ENCODE measurements around the gene FHL2. TPM values are rescaled to one million over a fixed set of nuclear protein-coding genes. Genes with fewer than 3 reads are reported as not detected.
A peak's percentile ranks its signal among the peaks of the same experiment; 100 is the strongest.

The FHL2 gene
- total RNA-seq, 4 donors from 2014 or later = 27.4 to 100 (median 62.7) TPM

- Histone ChIP-seq H3K4me1 (peaks cover 7 to 9% of the 10 kb centered on the region in 2 donors), H3K27ac (peak overlapping the region in 1 of 2 donors; percentile 78), H3K4me3 (no peak overlapping the region), H3K36me3 (no peaks in the 10 kb centered on the region), H3K27me3 (no peaks in the 10 kb centered on the region), H3K9me3 (no peaks in the 10 kb centered on the region)
- intact Hi-C loops (cut with DNase I; ENCODE audit: low total_unique reads) = no loop called here
- TF ChIP-seq, protein P1, sequence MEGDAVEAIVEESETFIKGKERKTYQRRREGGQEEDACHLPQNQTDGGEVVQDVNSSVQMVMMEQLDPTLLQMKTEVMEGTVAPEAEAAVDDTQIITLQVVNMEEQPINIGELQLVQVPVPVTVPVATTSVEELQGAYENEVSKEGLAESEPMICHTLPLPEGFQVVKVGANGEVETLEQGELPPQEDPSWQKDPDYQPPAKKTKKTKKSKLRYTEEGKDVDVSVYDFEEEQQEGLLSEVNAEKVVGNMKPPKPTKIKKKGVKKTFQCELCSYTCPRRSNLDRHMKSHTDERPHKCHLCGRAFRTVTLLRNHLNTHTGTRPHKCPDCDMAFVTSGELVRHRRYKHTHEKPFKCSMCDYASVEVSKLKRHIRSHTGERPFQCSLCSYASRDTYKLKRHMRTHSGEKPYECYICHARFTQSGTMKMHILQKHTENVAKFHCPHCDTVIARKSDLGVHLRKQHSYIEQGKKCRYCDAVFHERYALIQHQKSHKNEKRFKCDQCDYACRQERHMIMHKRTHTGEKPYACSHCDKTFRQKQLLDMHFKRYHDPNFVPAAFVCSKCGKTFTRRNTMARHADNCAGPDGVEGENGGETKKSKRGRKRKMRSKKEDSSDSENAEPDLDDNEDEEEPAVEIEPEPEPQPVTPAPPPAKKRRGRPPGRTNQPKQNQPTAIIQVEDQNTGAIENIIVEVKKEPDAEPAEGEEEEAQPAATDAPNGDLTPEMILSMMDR (IDR thresholded peaks at IDR 0.05) = no peak
- TF ChIP-seq POLR2A (IDR thresholded peaks at IDR 0.05) = no peak
- no peak for DNase-seq
Measured at GRCh38 chr2:105378921-105379383, 19.9 kb downstream of the FHL2 start.

DNA sequence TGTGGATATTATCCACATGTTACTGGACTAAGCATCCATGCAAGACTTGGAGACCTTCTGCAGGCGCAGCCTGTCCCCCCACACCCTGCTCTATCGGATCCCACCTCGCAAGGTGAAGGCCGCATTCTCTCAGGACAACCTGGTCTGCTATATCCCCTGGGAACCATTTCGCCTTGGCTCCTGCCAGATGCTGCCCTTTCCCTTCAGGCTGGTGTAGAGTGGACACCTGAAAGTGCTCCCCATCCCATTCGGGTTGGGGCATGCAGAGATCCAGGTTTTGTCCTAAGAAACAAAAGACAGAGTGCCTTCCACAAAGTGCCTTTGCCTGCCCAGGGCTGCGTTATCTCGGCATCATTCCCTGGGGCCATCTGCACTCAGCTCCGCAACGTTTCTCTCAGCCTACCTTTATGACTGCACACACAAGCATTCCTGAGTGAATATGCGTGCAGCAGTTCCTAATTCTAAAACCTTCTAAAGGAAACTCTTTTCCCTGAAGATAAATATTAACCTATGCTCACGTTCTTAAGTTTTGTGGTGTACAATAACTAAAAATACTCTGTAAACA lies 20.5 kb downstream of the FHL2 start:
- H3K4me1 ChIP-seq = peaks cover 5 to 7% of the 10 kb centered on the region in 2 donors
- no peak overlapping the region for H3K4me3 ChIP-seq
- H3K27me3 ChIP-seq = no peaks in the 10 kb centered on the region
- H3K9me3 ChIP-seq = no peaks in the 10 kb centered on the region
- no peaks in the 10 kb centered on the region for H3K36me3 ChIP-seq
- TF ChIP-seq POLR2A (IDR thresholded peaks at IDR 0.05) = no peak
- TF ChIP-seq, protein P1 (IDR thresholded peaks at IDR 0.05) = no peak
- intact Hi-C loops (cut with DNase I; ENCODE audit: low total_unique reads) = no loop called here
- DNase-seq = no peak
- H3K27ac ChIP-seq = no peak overlapping the region

- no peak overlapping the region for H3K4me3 ChIP-seq
- DNase-seq = no peak
- H3K27ac ChIP-seq = peak overlapping the region; percentile 11 to 40
- H3K27me3 ChIP-seq = no peaks in the 10 kb centered on the region
- H3K4me1 ChIP-seq = peaks cover 5 to 7% of the 10 kb centered on the region in 2 donors
- no peaks in the 10 kb centered on the region for H3K36me3 ChIP-seq
- H3K9me3 ChIP-seq = no peaks in the 10 kb centered on the region
- TF ChIP-seq, protein P1 (IDR thresholded peaks at IDR 0.05) = no peak
- no peak for TF ChIP-seq POLR2A (IDR thresholded peaks at IDR 0.05)
- intact Hi-C loops (cut with DNase I; ENCODE audit: low total_unique reads) = no loop called here
Measured at GRCh38 chr2:105377871-105378270, 21.0 kb downstream of the FHL2 start.

GRCh38 chr2:105376789-105377240 lies 22.0 kb downstream of the FHL2 start:
- TF ChIP-seq, protein P1 (IDR thresholded peaks at IDR 0.05) = no peak
- TF ChIP-seq POLR2A (IDR thresholded peaks at IDR 0.05) = no peak
- H3K4me3 ChIP-seq = no peak overlapping the region
- no peaks in the 10 kb centered on the region for H3K9me3 ChIP-seq
- H3K4me1 ChIP-seq = peaks cover 5 to 7% of the 10 kb centered on the region in 2 donors
- H3K27me3 ChIP-seq = no peaks in the 10 kb centered on the region
- DNase-seq = no peak
- intact Hi-C loops (cut with DNase I; ENCODE audit: low total_unique reads) = no loop called here
- H3K36me3 ChIP-seq = no peaks in the 10 kb centered on the region
- peak overlapping the region in 1 of 2 donors; percentile 81 for H3K27ac ChIP-seq

DNA sequence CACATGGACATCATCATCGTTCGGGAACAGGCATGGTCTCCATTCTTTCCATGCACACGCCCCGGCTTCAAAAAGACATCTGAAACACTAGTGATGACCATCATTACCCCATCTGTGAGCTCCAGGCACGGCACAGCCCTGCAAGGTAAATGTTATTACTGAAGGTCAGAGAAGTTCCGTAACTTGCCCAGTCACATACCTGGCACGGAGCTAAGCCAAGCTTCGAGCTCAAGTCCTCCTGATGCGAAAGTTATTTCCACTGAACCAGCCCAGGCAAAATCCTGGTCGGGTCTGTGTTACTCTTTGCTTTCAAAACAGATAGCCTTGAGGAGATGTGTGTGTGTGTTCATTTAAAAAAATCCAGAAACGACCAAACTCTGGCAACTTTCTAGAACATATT lies 22.8 kb downstream of the FHL2 start:
- intact Hi-C loops (cut with DNase I; ENCODE audit: low total_unique reads) = no loop called here
- DNase-seq = no peak
- H3K4me1 ChIP-seq = peaks cover 4 to 7% of the 10 kb centered on the region in 2 donors

More for the DNA sequence above, 22.8 kb downstream of the FHL2 start:
- Histone ChIP-seq H3K27ac (peak overlapping the region; percentile 61 to 81), H3K36me3 (no peaks in the 10 kb centered on the region), H3K9me3 (no peaks in the 10 kb centered on the region), H3K4me3 (no peak overlapping the region), H3K27me3 (no peaks in the 10 kb centered on the region)
- TF ChIP-seq POLR2A (IDR thresholded peaks at IDR 0.05) = no peak
- TF ChIP-seq, protein P1 (IDR thresholded peaks at IDR 0.05) = no peak
